Pancreas (tissue), 10 donors: ENCODE data around the gene TEPSIN. TPM values are rescaled to one million over a fixed set of nuclear protein-coding genes. Genes with fewer than 3 reads are reported as not detected.

Experiments
- ATAC-seq, 4 donors: fragments of 200-7000 bp; cut with Tn5 transposase; one replicate each; pipeline versions ENCODE4 v1.8.0 to v1.9.1; 2020; ENCODE audit warnings: mild to moderate bottlenecking in 4 of 4, moderate library complexity in 4 of 4
- DNase-seq, 6 donors: peaks; one replicate each; pipeline ENCODE4 v3.0.0-alpha.2; 2020
- FAIRE-seq: peaks from 2 replicates; lab custom pipeline; 2012; peaks lifted over from hg19 to GRCh38; lab: Jason Lieb, UNC
- H3K27ac ChIP-seq, 4 donors: fragments of 200-600 bp; sonication (generic); 1 replicate in 3 of 4; 2 replicates in 1 of 4; pipeline versions ENCODE4 v1.5.0 to v1.8.0; 2020
- H3K27me3 ChIP-seq, 4 donors: fragments of 200-600 bp; one replicate each; pipeline ENCODE4 v1.8.0; 2021
- H3K36me3 ChIP-seq, 3 donors: fragments of 200-600 bp; sonication (generic) in 1 of 3; one replicate each; pipeline versions ENCODE4 v1.5.0 to v1.8.0; 2020 to 2021
- H3K4me1 ChIP-seq, 3 donors: fragments of 200-600 bp; one replicate each; pipeline ENCODE4 v1.8.0; 2021
- H3K4me3 ChIP-seq, 4 donors: fragments of 200-600 bp; sonication (generic) in 2 of 4; one replicate each; pipeline versions ENCODE4 v1.5.0 to v1.8.0; 2020 to 2021
- H3K9me3 ChIP-seq, 4 donors: fragments of 200-600 bp; one replicate each; pipeline ENCODE4 v1.8.0; 2021
- CTCF ChIP-seq, 4 donors: fragments of 200-600 bp; sonication (generic) in 3 of 4; IDR thresholded peaks; one replicate each; pipeline versions ENCODE4 v1.5.0 to v1.8.0; 2021; ENCODE audit warnings: antibody characterized with exemption in 4 of 4
- WGBS, 2 donors: extraction: QIAGEN DNeasy Blood & Tissue Kit; methylation state at CpG; one replicate each; pipeline ENCODE4 v1.1.7; 2013; 5-methylcytosine and 5-hydroxymethylcytosine counted together
- intact Hi-C, 3 donors: fragments of 100-400 bp; cut with DNase I; formaldehyde crosslinking; loops; one replicate each; pipeline versions ENCODE4 v1.11.1 to v1.14.2; 2022
- polyA plus RNA-seq, 2 donors: library from polyadenylated mRNA; stranded (reverse); fragments of 200-250 nt; gene quantifications; one replicate each; pipeline ENCODE4 v1.2.3, GENCODE V29; 2013
- total RNA-seq, 6 donors: library from RNA; stranded (reverse); fragmentation: NEBNext Ultra II Directional in 4 of 6; extraction: Animal tissue kit (Norgen Biotek cat#: 25700) in 4 of 6; gene quantifications; one replicate each; pipeline versions ENCODE4 v1.2.1 to v1.2.4, GENCODE V29; 2021 to 2023
- donor health status: healthy with polysubstance abuse.
- donor health status: DM: no; HTN: no; CAD: no; lungs with moderate emphysema.
- donor health status: DM: no; HTN: no; CAD: no.
- donor health status: control.
- donor health status: control.
- donor health status: Bipolar disorder and iron deficiency.
- donor health status: DM: yes; HTN: yes; CAD: no.
- donor health status: DM: no; HTN: no; CAD: no.
- donor health status: DM: no; HTN: no; CAD: no.
- donor health status: DM: yes; HTN: yes; CAD: no.

The TEPSIN gene
- total and polyA plus RNA-seq, 8 donors: 13.8 to 98.5 (median 18.9) TPM

GRCh38 chr17:81270279-81270678 lies 31.4 kb upstream of the TEPSIN start:
- peaks cover 0 to 74% (median 26%) of the 10 kb centered on the region in 3 donors for H3K36me3 ChIP-seq
- H3K4me3 ChIP-seq: no peak overlapping the region
- intact Hi-C loops: no loop called here
- H3K4me1 ChIP-seq: no peaks in the 10 kb centered on the region
- peak in 1 of 6 donors; percentile 6 for DNase-seq
- no peak for TF ChIP-seq CTCF (IDR thresholded peaks at IDR 0.05)
- no peaks in the 10 kb centered on the region for H3K27me3 ChIP-seq
- no peak overlapping the region for H3K27ac ChIP-seq
- H3K9me3 ChIP-seq: no peaks in the 10 kb centered on the region
- ATAC-seq: peak in 1 of 4 donors; percentile 14
- 91 to 94% methylated on average over 18 of the region's 18 CpGs for WGBS, 2 donors
- FAIRE-seq: no peak

GRCh38 chr17:81267390-81268067 lies 28.7 kb upstream of the TEPSIN start:
- Histone ChIP-seq H3K27ac (no peak overlapping the region), H3K4me1 (no peaks in the 10 kb centered on the region), H3K4me3 (no peak overlapping the region), H3K36me3 (peaks cover 0 to 73% (median 34%) of the 10 kb centered on the region in 3 donors), H3K9me3 (no peaks in the 10 kb centered on the region), H3K27me3 (no peaks in the 10 kb centered on the region)
- TF ChIP-seq CTCF (IDR thresholded peaks at IDR 0.05): no peak
- no peak for FAIRE-seq
- DNase-seq: peak in 1 of 6 donors; percentile 14
- 86 to 90% methylated on average over 6 of the region's 6 CpGs for WGBS, 2 donors
- ATAC-seq: no peak
- intact Hi-C loops: no loop called here

GRCh38 chr17:81265576-81265975 lies 26.7 kb upstream of the TEPSIN start:
- DNase-seq (peak in 2 of 6 donors; percentile 14 to 38), FAIRE-seq (no peak), ATAC-seq (no peak)
- intact Hi-C loops: no loop called here
- no peak for TF ChIP-seq CTCF (IDR thresholded peaks at IDR 0.05)
- Histone ChIP-seq H3K27me3 (no peaks in the 10 kb centered on the region), H3K4me1 (no peaks in the 10 kb centered on the region), H3K4me3 (no peak overlapping the region), H3K9me3 (no peaks in the 10 kb centered on the region), H3K36me3 (peaks cover 0 to 72% (median 42%) of the 10 kb centered on the region in 3 donors), H3K27ac (no peak overlapping the region)
- WGBS, 2 donors: 97 to 99% methylated on average over 22 of the region's 22 CpGs

- 93 to 94% methylated on average over 12 of the region's 12 CpGs for WGBS, 2 donors
- DNase-seq: peak in 1 of 6 donors; percentile 58
- H3K36me3 ChIP-seq: peaks cover 0 to 72% (median 45%) of the 10 kb centered on the region in 3 donors
Observed at GRCh38 chr17:81264640-81265039, 25.8 kb upstream of the TEPSIN start.

More at GRCh38 chr17:81264640-81265039, 25.8 kb upstream of the TEPSIN start:
- Histone ChIP-seq H3K4me1 (no peaks in the 10 kb centered on the region), H3K27ac (no peak overlapping the region), H3K9me3 (no peaks in the 10 kb centered on the region), H3K27me3 (no peaks in the 10 kb centered on the region), H3K4me3 (no peak overlapping the region)
- ATAC-seq (no peak), FAIRE-seq (no peak)
- intact Hi-C loops: no loop called here
- no peak for TF ChIP-seq CTCF (IDR thresholded peaks at IDR 0.05)
